SH-SY5Y (cell line): ENCODE results near the gene LYPD3.

Experiments
- GATA2 ChIP-seq: IDR thresholded peaks from 2 replicates; pipeline ENCODE4 v1.6.1; 2011; ENCODE audit warnings: mild to moderate bottlenecking, low read depth, low read length
- GATA3 ChIP-seq: IDR thresholded peaks from 2 replicates; pipeline ENCODE4 v1.6.1; 2011; ENCODE audit warnings: low read depth, mild to moderate bottlenecking, low read length, moderate library complexity

GRCh38 chr19:43490759-43491158 lies 25.4 kb upstream of the LYPD3 start:
- TF ChIP-seq GATA3 (no peak), GATA2 (no peak)
